ENCODE data around the gene SGCG. TPM values are rescaled to one million over a fixed set of nuclear protein-coding genes. Genes with fewer than 3 reads are reported as not detected.

The SGCG gene
- total RNA-seq, 1 donor from 2014 or later = 9.8 TPM

DNA sequence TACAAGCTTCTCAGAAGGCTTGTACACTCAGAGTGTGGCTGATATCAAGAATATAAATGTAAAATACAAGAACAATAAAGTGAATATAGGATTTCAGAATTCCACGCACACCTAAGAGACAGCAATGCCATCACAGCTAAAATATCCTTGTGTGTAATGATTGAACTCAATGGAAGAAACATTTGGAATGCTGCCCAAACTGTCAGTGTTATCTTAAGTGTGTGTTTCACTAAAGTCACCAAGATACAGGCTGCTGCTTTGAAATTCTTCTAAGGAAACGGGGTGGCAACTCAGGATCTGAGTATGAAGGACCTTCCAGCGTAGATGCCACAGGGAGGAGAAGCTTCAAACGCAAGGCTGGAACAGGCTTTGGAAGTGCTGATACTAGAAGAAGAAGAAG lies 86.8 kb downstream of the SGCG start:
- Histone ChIP-seq H3K4me3 (ENCODE audit: low read depth, low read length) (no peak overlapping the region), H3K36me3 (ENCODE audit: control insufficient read depth, insufficient read depth, low read length) (no peaks in the 10 kb centered on the region), H3K27me3 (ENCODE audit: control insufficient read depth, insufficient read depth, low read length) (no peaks in the 10 kb centered on the region)
- TF ChIP-seq, protein P1, sequence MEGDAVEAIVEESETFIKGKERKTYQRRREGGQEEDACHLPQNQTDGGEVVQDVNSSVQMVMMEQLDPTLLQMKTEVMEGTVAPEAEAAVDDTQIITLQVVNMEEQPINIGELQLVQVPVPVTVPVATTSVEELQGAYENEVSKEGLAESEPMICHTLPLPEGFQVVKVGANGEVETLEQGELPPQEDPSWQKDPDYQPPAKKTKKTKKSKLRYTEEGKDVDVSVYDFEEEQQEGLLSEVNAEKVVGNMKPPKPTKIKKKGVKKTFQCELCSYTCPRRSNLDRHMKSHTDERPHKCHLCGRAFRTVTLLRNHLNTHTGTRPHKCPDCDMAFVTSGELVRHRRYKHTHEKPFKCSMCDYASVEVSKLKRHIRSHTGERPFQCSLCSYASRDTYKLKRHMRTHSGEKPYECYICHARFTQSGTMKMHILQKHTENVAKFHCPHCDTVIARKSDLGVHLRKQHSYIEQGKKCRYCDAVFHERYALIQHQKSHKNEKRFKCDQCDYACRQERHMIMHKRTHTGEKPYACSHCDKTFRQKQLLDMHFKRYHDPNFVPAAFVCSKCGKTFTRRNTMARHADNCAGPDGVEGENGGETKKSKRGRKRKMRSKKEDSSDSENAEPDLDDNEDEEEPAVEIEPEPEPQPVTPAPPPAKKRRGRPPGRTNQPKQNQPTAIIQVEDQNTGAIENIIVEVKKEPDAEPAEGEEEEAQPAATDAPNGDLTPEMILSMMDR (IDR thresholded peaks at IDR 0.05; ENCODE audit: insufficient read depth, low read length, poor library complexity, severe bottlenecking) = no peak
- DNase-seq (ENCODE audit: low read depth) = no peak

DNA sequence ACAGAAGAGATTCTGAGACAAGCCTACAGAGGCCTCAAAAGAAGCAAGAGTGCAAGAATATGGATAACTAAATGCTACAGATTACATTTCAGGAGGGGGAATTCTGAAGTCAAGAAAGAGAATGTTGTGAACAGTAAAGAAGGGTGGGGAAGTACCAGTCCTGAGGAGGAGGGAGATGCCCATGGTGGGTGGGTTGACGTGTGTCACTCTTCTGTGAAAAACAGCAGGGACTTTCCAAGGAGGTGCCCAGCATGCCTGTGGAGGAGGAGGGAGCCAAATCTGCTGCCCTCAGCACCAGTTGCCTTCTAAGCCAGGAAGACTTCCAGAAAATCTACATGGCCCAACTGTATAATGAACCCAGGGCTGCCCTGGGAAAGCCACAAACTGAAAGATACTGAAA lies 87.7 kb downstream of the SGCG start:
- H3K4me3 ChIP-seq (ENCODE audit: low read depth, low read length) = no peak overlapping the region
- H3K27me3 ChIP-seq (ENCODE audit: control insufficient read depth, insufficient read depth, low read length) = no peaks in the 10 kb centered on the region
- TF ChIP-seq, protein P1 (IDR thresholded peaks at IDR 0.05; ENCODE audit: insufficient read depth, low read length, poor library complexity, severe bottlenecking) = no peak
- H3K36me3 ChIP-seq (ENCODE audit: control insufficient read depth, insufficient read depth, low read length) = no peaks in the 10 kb centered on the region
- no peak for DNase-seq (ENCODE audit: low read depth)

DNA sequence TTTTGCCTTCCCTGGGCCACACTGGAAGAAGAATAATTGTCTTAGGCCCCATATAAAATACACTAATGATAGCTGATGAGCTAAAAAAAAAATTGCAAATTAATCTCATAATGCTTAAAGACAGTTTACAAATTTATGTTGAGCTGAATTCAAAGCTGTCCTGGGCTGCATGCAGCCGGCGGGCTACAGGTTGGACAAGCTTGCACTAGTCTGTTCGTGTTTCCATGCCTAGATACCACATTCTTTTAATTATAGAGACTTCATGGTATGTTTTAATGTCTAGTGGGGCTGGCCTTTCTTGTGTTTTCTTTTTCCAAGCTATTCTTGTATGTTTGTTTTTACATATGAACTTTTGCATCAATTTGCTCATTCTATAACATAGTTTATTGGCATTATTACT lies 90.6 kb downstream of the SGCG start:
- H3K36me3 ChIP-seq (ENCODE audit: control insufficient read depth, insufficient read depth, low read length) = no peaks in the 10 kb centered on the region
- no peaks in the 10 kb centered on the region for H3K27me3 ChIP-seq (ENCODE audit: control insufficient read depth, insufficient read depth, low read length)
- no peak overlapping the region for H3K4me3 ChIP-seq (ENCODE audit: low read depth, low read length)
- TF ChIP-seq, protein P1 (IDR thresholded peaks at IDR 0.05; ENCODE audit: insufficient read depth, low read length, poor library complexity, severe bottlenecking) = no peak
- no peak for DNase-seq (ENCODE audit: low read depth)

DNA sequence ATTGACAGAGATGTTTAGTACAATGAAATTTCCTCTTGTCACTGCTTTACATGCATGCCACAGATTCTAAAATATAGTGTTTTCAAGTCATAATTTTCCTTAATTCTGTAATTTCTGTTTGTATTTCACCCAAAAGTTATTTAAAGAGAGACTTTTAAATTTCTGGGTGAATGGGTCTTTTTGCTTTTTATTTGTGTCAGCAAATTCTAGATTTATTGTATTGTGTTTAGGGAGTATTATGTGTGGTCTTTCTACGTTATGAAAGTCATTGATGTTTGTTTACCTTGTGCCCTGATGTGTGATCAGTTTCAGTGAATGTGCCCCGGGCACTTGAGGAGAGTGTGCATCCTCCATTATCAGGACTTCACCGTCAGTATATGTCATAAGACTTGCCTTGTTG lies 92.7 kb downstream of the SGCG start:
- no peak overlapping the region for H3K4me3 ChIP-seq (ENCODE audit: low read depth, low read length)

DNA sequence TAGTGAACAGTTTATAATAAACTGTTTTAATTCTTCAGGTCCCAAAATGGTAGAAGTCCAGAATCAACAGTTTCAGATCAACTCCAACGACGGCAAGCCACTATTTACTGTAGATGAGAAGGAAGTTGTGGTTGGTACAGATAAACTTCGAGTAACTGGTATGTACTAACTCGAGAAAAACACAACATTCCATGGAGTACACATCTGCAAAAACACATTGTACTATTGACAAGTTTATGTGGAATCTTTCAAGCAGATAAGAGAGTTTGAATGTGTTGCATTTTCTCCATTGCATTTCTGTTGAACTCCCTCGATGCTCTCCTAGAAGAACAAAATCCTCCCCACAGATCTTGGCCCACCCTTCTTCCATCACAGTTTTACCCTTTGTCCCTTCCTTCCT lies 98.5 kb downstream of the SGCG start:
- TF ChIP-seq, protein P1 (IDR thresholded peaks at IDR 0.05; ENCODE audit: insufficient read depth, low read length, poor library complexity, severe bottlenecking) = no peak

More for the DNA sequence above, 92.7 kb downstream of the SGCG start:
- DNase-seq (ENCODE audit: low read depth) = no peak
- Histone ChIP-seq H3K36me3 (ENCODE audit: control insufficient read depth, insufficient read depth, low read length) (no peaks in the 10 kb centered on the region), H3K27me3 (ENCODE audit: control insufficient read depth, insufficient read depth, low read length) (no peaks in the 10 kb centered on the region)
- TF ChIP-seq, protein P1 (IDR thresholded peaks at IDR 0.05; ENCODE audit: insufficient read depth, low read length, poor library complexity, severe bottlenecking) = no peak

DNA sequence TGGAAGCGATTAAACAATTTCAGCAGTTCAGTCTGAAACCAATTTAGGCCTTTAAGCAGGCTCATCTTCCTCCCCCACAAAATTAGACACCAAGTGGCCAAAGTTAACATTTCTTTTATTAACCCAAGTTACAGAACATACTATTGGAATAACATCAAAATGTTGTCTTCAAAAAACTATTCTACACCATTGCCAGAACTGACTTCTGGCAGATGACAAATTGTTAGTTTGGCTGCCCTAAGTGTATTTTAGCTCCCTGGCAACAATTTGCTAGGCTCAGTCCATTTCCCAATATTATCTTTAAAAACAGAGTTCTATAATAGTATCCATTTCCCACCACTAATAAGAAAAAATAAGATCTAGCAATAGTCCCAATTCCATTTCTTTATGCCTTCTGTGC lies 107.8 kb downstream of the SGCG start:
- H3K36me3 ChIP-seq (ENCODE audit: control insufficient read depth, insufficient read depth, low read length) = no peaks in the 10 kb centered on the region
- no peak for DNase-seq (ENCODE audit: low read depth)
- TF ChIP-seq, protein P1 (IDR thresholded peaks at IDR 0.05; ENCODE audit: insufficient read depth, low read length, poor library complexity, severe bottlenecking) = no peak
- no peak overlapping the region for H3K4me3 ChIP-seq (ENCODE audit: low read depth, low read length)
- H3K27me3 ChIP-seq (ENCODE audit: control insufficient read depth, insufficient read depth, low read length) = no peaks in the 10 kb centered on the region

More for the DNA sequence above, 98.5 kb downstream of the SGCG start:
- DNase-seq (ENCODE audit: low read depth) = no peak
- no peaks in the 10 kb centered on the region for H3K36me3 ChIP-seq (ENCODE audit: control insufficient read depth, insufficient read depth, low read length)
- H3K4me3 ChIP-seq (ENCODE audit: low read depth, low read length) = no peak overlapping the region
- no peaks in the 10 kb centered on the region for H3K27me3 ChIP-seq (ENCODE audit: control insufficient read depth, insufficient read depth, low read length)

Measured in kidney epithelial cell (primary cell).